OCI-LY3 (cell line): ENCODE measurements around the gene CBY2.

Experiments
- CTCF ChIP-seq: fragments of 200-600, 300-600 bp; sonication (generic); IDR thresholded peaks from 2 replicates; pipeline ENCODE4 v1.5.1; 2014; ENCODE audit warnings: antibody characterized with exemption, low read length, low read depth
- EZH2phosphoT487 ChIP-seq: fragments of 200-600 bp; shearing (Covaris generic); IDR thresholded peaks from 2 replicates; pipeline ENCODE4 v1.6.1; 2018; ENCODE audit warnings: antibody characterized with exemption, mixed run types, low read depth

GRCh38 chr13:45690636-45691035, 11.5 kb upstream of the CBY2 start:
- TF ChIP-seq CTCF: no peak
- no peak for TF ChIP-seq EZH2phosphoT487
